Neural progenitor cell (in vitro differentiated cells): ENCODE results near the gene FGF22. TPM values are rescaled to one million over a fixed set of nuclear protein-coding genes. Genes with fewer than 3 reads are reported as not detected.

ENCODE experiments used
- DNase-seq: peaks from one replicate; pipeline ENCODE4 v3.0.0-alpha.2; 2016; ENCODE audit warnings: low spot score
- H2AFZ ChIP-seq: fragments of 200-600 bp; sonication (generic); replicated peaks from 2 replicates; pipeline ENCODE4 v1.6.1; 2016; ENCODE audit warnings: antibody characterized with exemption
- H3F3A ChIP-seq: fragments of 200-600 bp; sonication (generic); 2 replicates; pipeline ENCODE4 v1.6.1; 2016; ENCODE audit warnings: antibody characterized with exemption, low read depth
- H3K27ac ChIP-seq: fragments of 200-600 bp; sonication (generic); 2 replicates; pipeline ENCODE4 v1.5.1; 2016; ENCODE audit warnings: mild to moderate bottlenecking
- H3K27me3 ChIP-seq: fragments of 200-600 bp; sonication (generic); 2 replicates; pipeline ENCODE4 v1.6.1; 2016; ENCODE audit warnings: mild to moderate bottlenecking, moderate library complexity
- H3K36me3 ChIP-seq: fragments of 200-600 bp; sonication (generic); 2 replicates; pipeline ENCODE4 v1.5.1; 2016
- H3K4me1 ChIP-seq: fragments of 200-600 bp; sonication (generic); 2 replicates; pipeline ENCODE4 v1.6.1; 2016; ENCODE audit warnings: mixed run types
- H3K4me2 ChIP-seq: fragments of 200-600 bp; sonication (generic); 2 replicates; pipeline ENCODE4 v1.6.1; 2016
- H3K4me3 ChIP-seq: fragments of 200-600 bp; sonication (generic); 2 replicates; pipeline ENCODE4 v1.5.1; 2016
- H3K79me2 ChIP-seq: fragments of 200-600 bp; sonication (generic); 2 replicates; pipeline ENCODE4 v1.6.1; 2016; ENCODE audit warnings: low read depth
- H3K9ac ChIP-seq: fragments of 200-600 bp; sonication (generic); 2 replicates; pipeline ENCODE4 v1.6.1; 2016
- H3K9me3 ChIP-seq: fragments of 200-600 bp; sonication (generic); 2 replicates; pipeline ENCODE4 v1.5.1; 2016; ENCODE audit warnings: low read depth
- H4K20me1 ChIP-seq: fragments of 200-600 bp; sonication (generic); 2 replicates; pipeline ENCODE4 v1.6.1; 2016; ENCODE audit warnings: low read depth
- H3K27ac Mint-ChIP-seq: 3 replicates; pipeline ENCODE4 v1.8.0; 2021; ENCODE audit warnings: mixed read lengths
- H3K27me3 Mint-ChIP-seq: 2 replicates; pipeline ENCODE4 v1.8.0; 2022; ENCODE audit warnings: low read depth, mild to moderate bottlenecking, inconsistent platforms, moderate library complexity, mixed read lengths; ENCODE audit not compliant: insufficient read depth
- H3K36me3 Mint-ChIP-seq: 3 replicates; pipeline ENCODE4 v1.8.0; 2021; ENCODE audit warnings: mixed read lengths
- H3K4me1 Mint-ChIP-seq: 3 replicates; pipeline ENCODE4 v1.8.0; 2021; ENCODE audit warnings: mixed read lengths
- H3K4me3 Mint-ChIP-seq: 3 replicates; pipeline ENCODE4 v1.8.0; 2021; ENCODE audit warnings: mild to moderate bottlenecking, moderate library complexity, mixed read lengths
- H3K9me3 Mint-ChIP-seq: 3 replicates; pipeline ENCODE4 v1.8.0; 2020; ENCODE audit warnings: mixed read lengths
- EZH2 ChIP-seq: fragments of 200-600 bp; sonication (generic); IDR thresholded peaks from 2 replicates; pipeline ENCODE4 v1.6.1; 2017; ENCODE audit warnings: antibody characterized with exemption, mild to moderate bottlenecking, moderate library complexity
- EZH2phosphoT487 ChIP-seq: fragments of 200-600 bp; sonication (generic); IDR thresholded peaks from 2 replicates; pipeline ENCODE4 v1.6.1; 2017; ENCODE audit warnings: antibody characterized with exemption
- total RNA-seq: library from RNA; depleted of rRNA; stranded (reverse); fragments of >200 nt; gene quantifications from 2 replicates; pipeline ENCODE4 v1.2.3, GENCODE V29; 2015; ENCODE audit warnings: low replicate concordance
- TF ChIP-seq, protein P1 (sequence below): fragments of 200-600 bp; sonication (generic); IDR thresholded peaks from 2 replicates; pipeline ENCODE4 v1.5.1; 2017; ENCODE audit warnings: antibody characterized with exemption, mild to moderate bottlenecking

The FGF22 gene
- total RNA-seq, 1 donor from 2014 or later = not detected

DNA sequence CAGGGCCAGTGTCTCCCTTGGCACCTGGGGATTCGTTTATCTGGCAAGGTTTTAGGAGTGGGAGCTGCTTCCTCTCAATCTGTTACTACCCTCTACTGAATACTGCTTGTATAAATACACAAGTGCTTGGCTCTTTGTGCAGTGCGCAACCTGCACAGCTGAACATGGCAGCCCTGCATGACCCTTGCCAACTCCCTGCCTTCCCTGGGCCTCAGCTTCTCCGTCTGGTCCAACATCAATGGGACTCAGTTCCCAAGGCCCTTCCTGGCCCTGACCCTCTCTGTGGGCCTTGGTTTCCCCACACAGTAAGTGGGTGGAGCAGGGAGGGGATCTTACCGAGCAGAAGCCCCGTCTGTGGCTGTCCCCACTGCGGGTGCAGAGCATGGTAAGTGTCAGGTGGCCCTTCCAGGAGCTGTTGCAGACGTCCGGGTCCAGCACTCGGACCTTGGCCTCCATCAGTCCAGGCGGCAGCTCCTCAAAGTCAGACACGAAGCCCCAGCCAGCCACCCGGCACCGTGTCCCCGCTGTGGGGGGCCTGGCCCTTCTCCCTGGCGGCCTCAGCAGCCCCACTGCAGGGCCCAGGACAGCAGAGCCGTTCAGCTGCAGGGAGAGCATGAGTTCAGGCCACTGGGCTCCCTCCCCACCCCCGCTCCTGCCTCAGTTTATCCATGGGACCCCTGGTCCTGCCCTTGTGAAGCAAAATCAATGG, 47.1 kb downstream of the FGF22 start:
- H3K4me3 ChIP-seq = no peak overlapping the region
- Mint-ChIP-seq H3K27me3 (peaks cover 18% of the 10 kb centered on the region), H3K4me1 (peaks cover 3% of the 10 kb centered on the region), H3K4me3 (peak overlapping the region; percentile 60), H3K9me3 (peaks cover 5% of the 10 kb centered on the region), H3K27ac (no peak overlapping the region), H3K36me3 (no peaks in the 10 kb centered on the region)
- H3K27ac ChIP-seq = no peak overlapping the region
- no peak overlapping the region for H3K4me2 ChIP-seq
- no peak overlapping the region for H2AFZ ChIP-seq
- no peaks in the 10 kb centered on the region for H3K27me3 ChIP-seq
- no peaks in the 10 kb centered on the region for H4K20me1 ChIP-seq
- H3K36me3 ChIP-seq = no peaks in the 10 kb centered on the region
- no peak for TF ChIP-seq EZH2phosphoT487
- TF ChIP-seq EZH2 = no peak
- TF ChIP-seq, protein P1, sequence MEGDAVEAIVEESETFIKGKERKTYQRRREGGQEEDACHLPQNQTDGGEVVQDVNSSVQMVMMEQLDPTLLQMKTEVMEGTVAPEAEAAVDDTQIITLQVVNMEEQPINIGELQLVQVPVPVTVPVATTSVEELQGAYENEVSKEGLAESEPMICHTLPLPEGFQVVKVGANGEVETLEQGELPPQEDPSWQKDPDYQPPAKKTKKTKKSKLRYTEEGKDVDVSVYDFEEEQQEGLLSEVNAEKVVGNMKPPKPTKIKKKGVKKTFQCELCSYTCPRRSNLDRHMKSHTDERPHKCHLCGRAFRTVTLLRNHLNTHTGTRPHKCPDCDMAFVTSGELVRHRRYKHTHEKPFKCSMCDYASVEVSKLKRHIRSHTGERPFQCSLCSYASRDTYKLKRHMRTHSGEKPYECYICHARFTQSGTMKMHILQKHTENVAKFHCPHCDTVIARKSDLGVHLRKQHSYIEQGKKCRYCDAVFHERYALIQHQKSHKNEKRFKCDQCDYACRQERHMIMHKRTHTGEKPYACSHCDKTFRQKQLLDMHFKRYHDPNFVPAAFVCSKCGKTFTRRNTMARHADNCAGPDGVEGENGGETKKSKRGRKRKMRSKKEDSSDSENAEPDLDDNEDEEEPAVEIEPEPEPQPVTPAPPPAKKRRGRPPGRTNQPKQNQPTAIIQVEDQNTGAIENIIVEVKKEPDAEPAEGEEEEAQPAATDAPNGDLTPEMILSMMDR = no peak
- H3K79me2 ChIP-seq = no peaks in the 10 kb centered on the region
- no peak overlapping the region for H3K9ac ChIP-seq
- H3K9me3 ChIP-seq = no peaks in the 10 kb centered on the region
- no peaks in the 10 kb centered on the region for H3K4me1 ChIP-seq
- peaks cover 1% of the 10 kb centered on the region for H3F3A ChIP-seq
- DNase-seq = no peak

DNA sequence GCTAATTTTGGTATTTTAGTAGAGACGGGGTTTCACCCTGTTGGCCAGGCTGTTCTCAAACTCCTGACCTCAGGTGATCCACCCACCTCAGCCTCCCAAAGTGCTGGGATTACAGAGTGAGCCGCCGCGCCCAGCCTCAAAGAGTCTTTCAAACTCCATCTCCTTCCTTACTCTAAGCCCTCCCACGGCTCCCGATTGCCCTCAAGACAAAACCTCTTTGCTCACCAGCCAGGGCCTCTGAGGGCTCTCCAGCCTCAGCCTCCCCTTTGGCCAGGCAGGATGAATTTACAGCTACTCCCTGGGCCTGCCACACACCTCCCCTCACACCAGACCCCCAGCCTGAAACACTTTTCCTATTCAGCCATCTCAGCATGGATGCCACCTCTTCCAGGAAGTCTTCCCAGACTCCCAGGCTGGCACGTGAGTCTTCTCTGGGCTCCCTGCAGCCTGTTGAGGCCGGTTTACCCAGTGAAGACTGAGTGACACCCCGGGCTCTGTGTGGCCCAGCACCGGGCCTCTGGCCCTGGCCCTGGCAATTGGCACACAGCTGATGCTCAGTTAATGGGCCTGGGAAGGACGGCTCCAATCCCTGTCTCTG, 48.0 kb downstream of the FGF22 start:
- Histone ChIP-seq H3K27me3 (no peaks in the 10 kb centered on the region), H3F3A (no peaks in the 10 kb centered on the region), H4K20me1 (no peaks in the 10 kb centered on the region), H3K9me3 (no peaks in the 10 kb centered on the region), H3K36me3 (no peaks in the 10 kb centered on the region), H3K4me3 (no peak overlapping the region), H3K79me2 (no peaks in the 10 kb centered on the region), H3K4me1 (no peaks in the 10 kb centered on the region), H3K9ac (no peak overlapping the region), H3K4me2 (no peak overlapping the region), H2AFZ (no peak overlapping the region), H3K27ac (no peak overlapping the region)
- peak overlapping the region; percentile 60 for H3K4me3 Mint-ChIP-seq
- peaks cover 5% of the 10 kb centered on the region for H3K9me3 Mint-ChIP-seq
- TF ChIP-seq EZH2phosphoT487 = no peak
- TF ChIP-seq EZH2 = no peak
- TF ChIP-seq, protein P1 = no peak
- peak overlapping the region; percentile 66 for H3K27ac Mint-ChIP-seq
- peaks cover 19% of the 10 kb centered on the region for H3K27me3 Mint-ChIP-seq
- no peak for DNase-seq
- H3K36me3 Mint-ChIP-seq = no peaks in the 10 kb centered on the region
- peaks cover 3% of the 10 kb centered on the region for H3K4me1 Mint-ChIP-seq

DNA sequence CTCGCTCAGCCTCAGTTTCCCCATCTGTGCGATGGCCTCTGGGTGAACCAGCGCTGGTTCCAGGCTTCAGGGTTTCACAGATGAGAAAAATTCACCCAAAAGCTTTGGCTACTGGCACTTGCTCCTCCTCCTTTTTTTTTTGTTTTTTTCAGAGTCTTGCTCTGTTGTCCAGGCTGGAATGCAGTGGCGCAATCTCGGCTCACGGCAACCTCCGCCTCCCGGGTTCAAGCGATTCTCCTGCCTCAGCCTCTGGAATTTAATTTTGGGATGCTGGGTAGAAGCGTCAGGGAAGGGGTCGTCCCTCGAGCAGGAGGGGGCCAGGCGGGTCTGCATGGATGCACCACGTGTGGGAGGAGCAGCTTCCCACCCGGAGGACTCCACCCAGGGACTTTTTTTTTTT, 48.5 kb downstream of the FGF22 start:
- H3K27ac Mint-ChIP-seq = no peak overlapping the region
- H3F3A ChIP-seq = no peaks in the 10 kb centered on the region
- H3K9me3 Mint-ChIP-seq = peaks cover 5% of the 10 kb centered on the region
- H3K4me2 ChIP-seq = no peak overlapping the region
- H4K20me1 ChIP-seq = no peaks in the 10 kb centered on the region
- H3K4me1 ChIP-seq = no peaks in the 10 kb centered on the region
- H3K4me3 Mint-ChIP-seq = peak overlapping the region; percentile 27
- H3K36me3 Mint-ChIP-seq = no peaks in the 10 kb centered on the region
- TF ChIP-seq EZH2phosphoT487 (no peak), EZH2 (no peak)
- TF ChIP-seq, protein P1 = no peak
- H2AFZ ChIP-seq = no peak overlapping the region
- no peaks in the 10 kb centered on the region for H3K9me3 ChIP-seq
- H3K36me3 ChIP-seq = no peaks in the 10 kb centered on the region
- no peaks in the 10 kb centered on the region for H3K27me3 ChIP-seq
- peaks cover 3% of the 10 kb centered on the region for H3K4me1 Mint-ChIP-seq
- no peak overlapping the region for H3K9ac ChIP-seq
- H3K4me3 ChIP-seq = no peak overlapping the region
- H3K79me2 ChIP-seq = no peaks in the 10 kb centered on the region
- no peak overlapping the region for H3K27ac ChIP-seq
- H3K27me3 Mint-ChIP-seq = peaks cover 19% of the 10 kb centered on the region
- DNase-seq = no peak
